AG04450 (cell line): Measurements from ENCODE around the gene IDUA. TPM values are rescaled to one million over a fixed set of nuclear protein-coding genes. Genes with fewer than 3 reads are reported as not detected.

Source experiments
- CTCF ChIA-PET: fragments of 300-600, 350-600 bp; formaldehyde crosslinking; extraction: SDS; loops from one replicate; lab custom pipeline; 2022; ENCODE audit warnings: antibody characterized with exemption, inconsistent platforms; lab: Charles Lee
- POLR2A ChIA-PET: fragments of 350-600 bp; formaldehyde crosslinking; extraction: SDS; loops from one replicate; lab custom pipeline; 2021; ENCODE audit warnings: antibody characterized with exemption, inconsistent platforms; lab: Yijun Ruan, JAX
- DNase-seq: peaks from one replicate; pipeline ENCODE4 v3.0.0-alpha.2; 2011; ENCODE audit warnings: low read depth, low spot score
- H3K27ac ChIP-seq: one replicate; pipeline ENCODE4 v1.5.1; 2012; ENCODE audit warnings: low read depth, low read length, control low read depth
- H3K27me3 ChIP-seq: one replicate; pipeline ENCODE4 v1.6.0; 2012; ENCODE audit warnings: low read length; ENCODE audit not compliant: control insufficient read depth, insufficient read depth
- H3K4me3 ChIP-seq: 2 replicates; pipeline ENCODE4 v1.5.1; 2011; ENCODE audit warnings: mild to moderate bottlenecking, low read depth, low read length, control low read depth
- H3K9me3 ChIP-seq: 2 replicates; pipeline ENCODE4 v1.5.1; 2012; ENCODE audit warnings: low read length; ENCODE audit not compliant: control insufficient read depth, insufficient read depth
- polyA plus RNA-seq: library from polyadenylated mRNA; depleted of rRNA; stranded (reverse); fragments of >200 nt; gene quantifications from 2 replicates; pipeline ENCODE4 v1.2.3, GENCODE V29; 2011
- TF ChIP-seq, protein P1 (sequence below): IDR thresholded peaks from 2 replicates; pipeline ENCODE4 v1.5.1; 2011; ENCODE audit warnings: low read depth, low read length, control low read depth, inconsistent platforms

The IDUA gene
- polyA plus RNA-seq, 1 experiment: 3.9 TPM

DNA sequence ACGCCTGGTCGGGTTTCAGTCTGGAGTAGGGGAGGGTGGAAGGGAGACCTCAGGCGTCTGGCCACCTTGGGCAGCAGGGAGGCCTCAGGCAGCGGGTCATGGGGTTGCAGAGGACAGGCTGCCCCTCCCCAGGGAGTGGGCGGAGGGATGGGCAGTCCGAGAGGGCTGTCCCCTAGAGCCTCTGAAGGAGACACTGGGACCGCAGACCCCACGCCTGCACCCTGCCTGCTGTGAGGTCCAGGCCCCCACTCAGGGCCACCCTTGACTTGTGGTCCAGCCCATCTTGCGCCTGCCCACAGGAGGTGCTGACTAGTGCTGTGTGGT is 41.0 kb downstream of the IDUA start:
- no peak for DNase-seq
- Histone ChIP-seq H3K4me3 (no peak overlapping the region), H3K27ac (no peak overlapping the region), H3K9me3 (peaks cover 3% of the 10 kb centered on the region; the same call in 1 of the 2 replicates), H3K27me3 (no peaks in the 10 kb centered on the region)
- TF ChIP-seq, protein P1, sequence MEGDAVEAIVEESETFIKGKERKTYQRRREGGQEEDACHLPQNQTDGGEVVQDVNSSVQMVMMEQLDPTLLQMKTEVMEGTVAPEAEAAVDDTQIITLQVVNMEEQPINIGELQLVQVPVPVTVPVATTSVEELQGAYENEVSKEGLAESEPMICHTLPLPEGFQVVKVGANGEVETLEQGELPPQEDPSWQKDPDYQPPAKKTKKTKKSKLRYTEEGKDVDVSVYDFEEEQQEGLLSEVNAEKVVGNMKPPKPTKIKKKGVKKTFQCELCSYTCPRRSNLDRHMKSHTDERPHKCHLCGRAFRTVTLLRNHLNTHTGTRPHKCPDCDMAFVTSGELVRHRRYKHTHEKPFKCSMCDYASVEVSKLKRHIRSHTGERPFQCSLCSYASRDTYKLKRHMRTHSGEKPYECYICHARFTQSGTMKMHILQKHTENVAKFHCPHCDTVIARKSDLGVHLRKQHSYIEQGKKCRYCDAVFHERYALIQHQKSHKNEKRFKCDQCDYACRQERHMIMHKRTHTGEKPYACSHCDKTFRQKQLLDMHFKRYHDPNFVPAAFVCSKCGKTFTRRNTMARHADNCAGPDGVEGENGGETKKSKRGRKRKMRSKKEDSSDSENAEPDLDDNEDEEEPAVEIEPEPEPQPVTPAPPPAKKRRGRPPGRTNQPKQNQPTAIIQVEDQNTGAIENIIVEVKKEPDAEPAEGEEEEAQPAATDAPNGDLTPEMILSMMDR: no peak
- ChIA-PET CTCF (no interaction called here), POLR2A (no interaction called here)

DNA sequence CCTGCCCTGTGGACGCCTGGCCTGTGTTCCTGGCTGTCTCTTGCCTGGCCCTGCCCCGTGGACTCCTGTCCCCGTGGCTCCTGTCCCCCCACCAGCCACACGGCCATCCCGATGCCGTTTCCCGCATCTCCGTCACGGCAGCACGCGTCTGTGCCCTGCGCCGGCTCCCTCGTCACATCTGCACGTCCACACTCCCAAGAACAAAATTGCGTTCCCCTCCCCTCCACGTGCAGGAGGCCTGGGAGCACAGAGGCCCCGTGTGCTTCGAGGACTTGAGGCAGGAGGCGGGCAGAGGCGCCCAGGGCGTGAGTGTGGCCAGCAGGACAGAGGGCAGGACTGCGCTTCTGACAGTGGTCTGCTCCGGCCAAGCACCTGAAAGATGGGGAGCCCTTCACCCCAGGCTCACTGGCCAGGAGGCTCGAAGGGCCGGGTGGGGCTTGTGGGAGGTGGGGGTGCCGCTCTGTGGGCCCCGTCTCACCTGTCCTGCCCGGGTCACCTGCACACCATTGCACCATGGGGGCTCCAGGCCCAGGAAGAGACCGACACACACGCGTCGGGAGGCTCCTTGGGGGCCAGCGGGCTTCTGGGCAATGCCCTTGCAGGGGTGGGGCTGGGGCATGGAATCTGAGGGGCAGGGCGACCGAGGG is 41.9 kb downstream of the IDUA start:
- H3K9me3 ChIP-seq: peaks cover 2% of the 10 kb centered on the region; the same call in 1 of the 2 replicates
- H3K27me3 ChIP-seq: no peaks in the 10 kb centered on the region
- no peak overlapping the region for H3K4me3 ChIP-seq
- CTCF ChIA-PET: no interaction called here
- POLR2A ChIA-PET: no interaction called here
- DNase-seq: no peak
- TF ChIP-seq, protein P1: no peak
- H3K27ac ChIP-seq: no peak overlapping the region

DNA sequence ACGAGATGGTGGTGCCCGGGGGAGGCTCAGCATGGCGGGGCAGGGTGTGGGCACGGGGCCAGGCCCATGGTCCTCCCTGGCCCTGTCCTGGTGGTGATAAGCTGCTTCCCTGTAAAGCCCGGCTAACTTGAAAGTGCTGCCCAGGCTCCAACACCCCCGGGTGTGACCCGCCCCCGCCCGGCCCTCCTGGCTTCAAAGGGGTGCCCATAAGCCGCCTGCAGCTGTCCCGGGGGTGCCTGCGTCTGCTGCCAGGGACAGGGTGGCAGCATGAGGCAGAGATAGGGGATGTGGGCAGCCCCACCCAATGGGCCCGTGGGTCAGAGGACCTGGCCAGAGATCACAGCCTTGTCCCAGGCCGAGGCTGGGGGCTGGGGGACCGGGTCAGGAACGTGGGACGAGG is 42.7 kb downstream of the IDUA start:
- no peak for DNase-seq
- H3K27me3 ChIP-seq: no peaks in the 10 kb centered on the region
- TF ChIP-seq, protein P1: no peak
- no peaks in the 10 kb centered on the region; the same call in 1 of the 2 replicates for H3K9me3 ChIP-seq
- POLR2A ChIA-PET: no interaction called here
- H3K4me3 ChIP-seq: no peak overlapping the region
- CTCF ChIA-PET: no interaction called here
- no peak overlapping the region for H3K27ac ChIP-seq

DNA sequence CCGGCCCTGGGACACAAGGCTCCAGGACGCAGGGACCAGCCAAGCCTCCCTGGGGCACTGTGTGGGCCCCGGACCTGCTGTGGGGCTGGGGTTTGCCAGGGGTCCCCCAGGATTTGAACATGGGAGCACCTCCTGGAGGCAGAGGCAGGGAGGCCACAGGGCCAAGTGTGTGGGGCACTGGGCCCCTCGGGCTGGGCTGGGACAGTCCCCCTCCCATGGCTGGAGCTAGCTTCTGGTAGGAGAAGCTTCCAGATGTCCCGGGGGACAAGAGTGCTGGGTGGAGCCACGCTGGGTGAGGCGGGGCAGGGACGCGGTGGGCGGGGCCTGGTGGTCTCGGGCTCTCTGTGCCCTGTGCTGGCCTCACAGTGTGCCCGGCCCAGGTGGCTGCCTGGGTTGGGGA is 43.2 kb downstream of the IDUA start:
- H3K27ac ChIP-seq: no peak overlapping the region
- TF ChIP-seq, protein P1: no peak
- DNase-seq: no peak
- H3K27me3 ChIP-seq: no peaks in the 10 kb centered on the region
- CTCF ChIA-PET: no interaction called here
- H3K9me3 ChIP-seq: no peaks in the 10 kb centered on the region; the same call in 1 of the 2 replicates
- POLR2A ChIA-PET: no interaction called here
- no peak overlapping the region for H3K4me3 ChIP-seq

DNA sequence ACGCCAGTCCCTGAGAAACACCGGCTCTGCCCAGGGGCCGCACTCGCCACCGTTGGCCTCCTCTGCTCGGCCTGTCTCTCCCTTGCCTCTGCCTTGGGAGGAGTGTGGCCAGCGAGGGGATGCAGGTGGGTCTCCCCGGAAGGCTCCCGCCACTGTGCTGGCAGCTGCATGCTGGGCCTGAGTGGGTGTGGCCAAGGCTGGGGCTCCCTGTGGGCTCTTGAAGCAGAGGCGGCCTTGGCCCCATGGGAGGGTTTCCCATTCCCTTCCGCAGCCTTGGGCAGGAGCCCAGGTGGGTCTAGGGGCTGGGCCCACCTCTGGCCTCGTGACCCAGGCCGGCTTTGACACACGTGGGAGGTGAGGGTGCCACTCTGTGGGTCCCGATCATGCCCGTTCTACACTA is 43.7 kb downstream of the IDUA start:
- CTCF ChIA-PET: no interaction called here

More for the DNA sequence above, 43.7 kb downstream of the IDUA start:
- POLR2A ChIA-PET: no interaction called here
- no peak overlapping the region for H3K4me3 ChIP-seq
- H3K9me3 ChIP-seq: no peaks in the 10 kb centered on the region; the same call in 1 of the 2 replicates
- H3K27ac ChIP-seq: no peak overlapping the region
- no peaks in the 10 kb centered on the region for H3K27me3 ChIP-seq
- TF ChIP-seq, protein P1: no peak
- DNase-seq: no peak
